Stimulated activated CD8-positive, alpha-beta memory T cell treated with anti-CD3 and anti-CD28 coated beads, Interleukin-2, amount 100 ng/mL, for 48 hours (primary cell): Measurements from ENCODE around the gene PPFIBP2.
"Not testable (repeated sequence)": the region's sequence is repeated elsewhere in the genome, so short reads cannot be mapped to it uniquely, and the experiment has no call there.

Source experiments
- DNase-seq, 2 donors: peaks; one replicate each; pipeline ENCODE4 v3.0.0-alpha.2; 2020; ENCODE audit warnings: low read depth in 2 of 2

The PPFIBP2 gene

DNA sequence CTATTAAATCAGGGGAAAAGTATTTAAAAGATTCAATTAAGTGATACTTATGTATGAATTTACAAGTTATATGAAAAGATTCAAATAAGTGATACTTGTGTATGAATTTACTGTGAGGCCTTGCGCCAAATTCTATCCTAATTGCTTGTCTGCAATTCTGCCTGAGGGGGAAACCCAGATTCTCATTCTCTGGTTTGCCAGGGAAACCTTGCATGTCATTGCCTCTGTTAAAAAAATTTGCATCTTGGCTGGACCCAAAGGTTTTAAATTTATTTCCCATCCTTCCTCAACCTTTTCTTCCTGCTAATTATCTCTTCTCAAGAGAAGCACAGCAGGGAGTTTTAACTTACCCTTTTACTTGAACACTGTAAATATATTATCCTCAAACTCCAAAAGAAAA, 14.7 kb upstream of the PPFIBP2 start:
- DNase-seq, result no peak

GRCh38 chr11:7500251-7500650, 13.5 kb upstream of the PPFIBP2 start:
- DNase-seq, result no peak

DNA sequence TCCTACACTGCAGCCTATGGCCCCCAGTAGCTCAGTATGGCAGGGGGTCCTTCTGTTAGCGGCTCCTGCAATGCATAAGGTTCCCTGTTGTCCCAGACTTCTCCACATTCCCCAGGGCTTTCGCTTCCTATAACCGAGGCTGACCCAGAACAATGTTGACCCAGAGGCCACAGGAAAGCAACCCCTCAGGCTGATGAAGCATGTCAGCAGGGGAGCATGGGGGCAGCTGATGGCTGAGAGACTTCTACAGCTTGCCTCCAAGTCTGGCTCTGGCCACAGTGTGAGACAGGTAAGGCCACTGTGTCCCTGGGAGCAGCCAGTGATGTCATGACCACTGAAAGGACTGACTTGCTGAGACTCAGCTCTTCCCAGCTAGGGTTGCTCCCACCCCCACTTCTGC, 12.5 kb upstream of the PPFIBP2 start:
- no peak for DNase-seq

DNA sequence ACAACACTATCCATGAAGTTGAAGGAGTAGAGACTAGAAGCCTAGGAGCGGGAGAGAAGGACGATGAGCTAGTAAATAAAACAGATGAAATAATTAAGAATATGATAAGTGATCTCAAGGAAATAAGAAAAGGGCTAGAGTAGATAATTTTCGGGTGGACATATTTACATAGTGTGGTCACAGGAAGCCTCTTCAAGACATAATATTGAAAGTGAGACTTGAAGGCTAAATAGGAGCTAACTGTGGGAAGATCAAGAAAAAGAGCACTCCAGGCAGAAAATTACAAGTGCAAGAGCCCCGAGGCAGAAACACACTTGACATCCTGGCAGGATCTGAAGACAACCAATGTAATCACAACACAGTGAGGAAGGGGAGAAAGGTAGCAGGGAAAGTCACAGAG, 11.9 kb upstream of the PPFIBP2 start:
- no peak for DNase-seq

- DNase-seq, result no peak
These were observed 7.6 kb upstream of the PPFIBP2 start for GRCh38 chr11:7506243-7506642.

DNA sequence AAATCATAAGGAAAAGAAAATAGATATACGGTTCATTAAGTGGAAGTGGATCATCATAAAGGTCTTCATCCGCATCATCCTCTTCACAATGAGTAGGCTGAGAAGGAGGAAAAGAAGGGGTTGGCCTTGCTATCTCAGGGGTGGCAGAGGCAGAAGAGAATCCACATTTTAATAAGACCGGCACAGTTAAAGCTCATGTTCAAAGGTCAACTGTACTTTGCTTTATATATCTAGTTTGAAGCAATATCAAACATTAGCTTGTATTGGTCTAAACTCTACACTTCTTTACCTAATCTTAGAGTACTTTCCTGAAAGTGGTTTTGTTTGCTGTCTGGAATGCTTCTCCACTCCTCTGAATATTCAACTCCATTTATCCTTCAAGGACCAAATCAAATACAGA, 5.7 kb upstream of the PPFIBP2 start:
- no peak for DNase-seq

DNA sequence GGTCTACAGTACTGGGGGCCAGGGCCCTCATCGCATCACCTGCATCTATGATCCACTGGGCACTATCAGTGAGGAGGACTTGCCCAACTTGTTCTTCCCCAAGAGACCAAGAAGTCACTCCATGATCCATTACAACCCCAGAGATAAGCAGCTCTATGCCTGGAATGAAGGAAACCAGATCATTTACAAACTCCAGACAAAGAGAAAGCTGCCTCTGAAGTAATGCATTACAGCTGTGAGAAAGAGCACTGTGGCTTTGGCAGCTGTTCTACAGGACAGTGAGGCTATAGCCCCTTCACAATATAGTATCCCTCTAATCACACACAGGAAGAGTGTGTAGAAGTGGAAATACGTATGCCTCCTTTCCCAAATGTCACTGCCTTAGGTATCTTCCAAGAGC, 3.8 kb upstream of the PPFIBP2 start:
- DNase-seq, result no peak

GRCh38 chr11:7511401-7511800, 2.4 kb upstream of the PPFIBP2 start:
- DNase-seq, result no peak

DNA sequence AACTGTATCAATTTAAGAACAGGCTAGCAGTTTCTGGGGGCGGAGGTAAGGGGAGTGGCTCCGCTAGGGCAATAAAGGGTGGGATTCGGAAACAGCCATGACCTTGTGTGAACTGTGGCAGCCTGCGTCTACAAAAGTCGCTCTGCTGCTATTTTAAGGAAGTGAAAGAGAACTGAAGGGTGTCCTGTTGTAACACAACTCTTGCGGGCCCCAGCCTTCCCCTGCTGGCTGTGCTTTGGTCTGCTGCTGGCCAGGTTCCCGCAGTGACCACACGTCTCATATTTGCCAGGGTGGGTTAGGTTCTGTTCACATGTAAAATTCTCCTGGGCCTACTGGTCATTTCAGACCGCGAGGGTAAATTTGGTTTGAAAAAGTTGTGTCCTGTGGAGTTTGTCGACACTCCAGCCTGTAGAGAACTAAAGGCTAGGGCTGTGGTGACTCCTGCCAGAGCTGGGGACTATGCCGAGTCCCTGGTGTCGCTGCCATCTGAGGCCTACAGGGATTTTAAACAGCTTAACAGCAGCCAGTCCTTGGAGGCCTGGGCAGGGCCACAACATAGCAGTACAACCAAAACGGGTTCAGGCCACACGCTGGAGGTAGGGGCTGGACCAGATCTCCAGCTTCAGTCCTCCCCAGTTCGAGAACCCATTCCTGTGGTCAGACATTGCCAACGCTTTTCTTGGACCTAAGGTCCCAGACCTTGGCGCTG, 1.1 kb upstream of the PPFIBP2 start:
- no peak for DNase-seq

GRCh38 chr11:7514099-7514591, 346 bp downstream of the PPFIBP2 start:
- no peak for DNase-seq

- no peak for DNase-seq
These were observed 1.7 kb downstream of the PPFIBP2 start for GRCh38 chr11:7515447-7515886.

DNA sequence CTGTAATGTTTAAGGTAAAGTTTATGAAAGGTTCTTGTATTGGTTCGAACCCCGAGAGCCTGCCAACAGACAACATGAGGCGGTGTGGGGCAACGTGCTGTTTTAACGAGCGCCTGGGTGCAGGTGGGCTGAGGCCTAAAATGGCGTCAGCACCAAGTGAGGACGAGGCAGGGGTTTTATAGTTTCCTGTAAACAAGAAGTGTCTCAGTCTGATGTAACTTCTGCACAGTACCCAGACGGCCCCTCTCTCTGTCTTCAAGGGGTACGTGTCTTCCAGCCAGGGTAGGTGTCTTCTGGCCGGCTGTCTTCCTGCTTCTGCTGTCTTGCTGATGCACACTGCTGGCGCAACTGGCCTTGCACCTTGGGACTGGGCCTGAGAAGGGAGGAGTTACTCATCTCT, 2.7 kb downstream of the PPFIBP2 start:
- DNase-seq, result no peak

DNA sequence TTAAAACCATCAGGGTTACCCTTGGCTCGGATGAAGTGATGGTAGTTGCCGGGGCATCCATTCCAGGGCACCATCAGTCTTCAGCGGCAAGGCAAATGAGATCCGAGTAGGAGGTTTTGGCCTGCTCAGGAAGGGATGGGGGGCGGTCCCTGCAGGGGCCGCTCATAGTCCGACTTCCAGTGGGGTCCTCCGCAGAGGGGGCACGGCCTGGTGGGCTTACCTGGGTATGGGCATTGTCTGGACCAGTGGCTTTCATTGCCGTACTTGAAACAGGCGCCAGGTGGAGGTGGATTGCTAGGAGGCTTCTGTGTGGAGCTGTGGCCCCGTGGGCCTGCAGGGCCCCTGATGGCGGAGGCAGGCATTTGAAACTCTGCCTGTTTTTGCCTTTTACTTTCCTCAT, 3.9 kb downstream of the PPFIBP2 start:
- DNase-seq, result not testable (repeated sequence)

DNA sequence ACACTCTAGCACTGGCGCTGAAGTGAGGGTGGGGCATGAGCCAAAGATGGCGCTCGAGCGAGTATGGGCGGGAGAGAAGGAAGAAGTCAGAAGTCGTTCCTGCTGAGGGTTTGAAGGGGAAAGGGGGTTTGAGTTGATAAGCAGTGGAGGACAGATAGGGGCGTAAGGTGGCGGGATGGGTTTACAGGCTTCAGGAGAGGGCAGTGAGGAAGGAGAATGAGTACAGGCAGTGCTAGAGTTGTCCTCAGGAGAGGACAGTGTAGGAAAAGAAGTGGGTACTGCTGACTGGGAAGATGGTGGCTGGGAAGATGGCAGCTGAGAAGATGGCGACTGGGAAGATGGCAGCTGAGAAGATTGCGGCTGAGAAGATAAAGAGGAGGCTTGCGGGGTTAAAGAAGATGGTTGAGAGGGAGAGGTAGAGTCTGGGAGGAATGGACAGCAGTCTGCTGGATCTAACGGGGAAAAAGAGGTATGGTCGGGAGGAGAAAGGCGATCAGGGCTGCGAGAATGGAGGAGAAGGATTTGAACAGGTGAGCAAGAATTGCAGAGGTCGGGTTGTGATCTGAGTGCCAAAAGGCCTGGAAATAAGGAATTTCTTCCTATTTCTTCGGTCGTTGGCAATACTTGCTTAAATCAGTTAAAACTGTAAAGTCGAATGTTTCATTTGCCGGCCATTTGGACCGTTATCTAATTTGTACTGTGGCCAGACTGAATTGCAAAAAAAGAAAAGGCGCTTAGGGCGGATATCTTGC, 5.2 kb downstream of the PPFIBP2 start:
- DNase-seq, result no peak

GRCh38 chr11:7520011-7520942, 6.5 kb downstream of the PPFIBP2 start:
- DNase-seq, result no peak

DNA sequence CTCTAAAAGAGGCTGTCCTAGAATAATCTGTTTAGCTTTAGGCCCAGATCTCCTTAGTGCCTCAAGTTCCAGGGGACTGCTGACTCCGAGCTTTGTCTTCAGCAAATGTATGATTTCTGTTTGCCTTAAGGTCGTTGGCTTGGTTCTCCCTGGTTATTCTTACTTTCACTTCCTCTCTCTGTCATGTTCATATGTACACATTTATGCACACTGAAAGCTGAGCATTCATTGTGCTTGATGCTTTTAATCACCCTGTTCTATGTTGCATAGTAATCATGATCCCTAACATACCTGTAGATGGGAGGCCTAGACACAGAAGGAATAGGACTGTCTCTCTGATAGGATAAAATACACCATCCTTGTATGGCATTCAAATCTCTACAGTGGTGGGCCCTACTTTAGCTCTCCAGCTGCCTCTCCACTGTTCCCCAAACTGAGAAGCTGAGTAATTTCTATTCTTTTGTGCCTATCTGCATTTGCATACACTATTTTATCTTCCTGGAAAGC, 7.2 kb downstream of the PPFIBP2 start:
- DNase-seq, result no peak

DNA sequence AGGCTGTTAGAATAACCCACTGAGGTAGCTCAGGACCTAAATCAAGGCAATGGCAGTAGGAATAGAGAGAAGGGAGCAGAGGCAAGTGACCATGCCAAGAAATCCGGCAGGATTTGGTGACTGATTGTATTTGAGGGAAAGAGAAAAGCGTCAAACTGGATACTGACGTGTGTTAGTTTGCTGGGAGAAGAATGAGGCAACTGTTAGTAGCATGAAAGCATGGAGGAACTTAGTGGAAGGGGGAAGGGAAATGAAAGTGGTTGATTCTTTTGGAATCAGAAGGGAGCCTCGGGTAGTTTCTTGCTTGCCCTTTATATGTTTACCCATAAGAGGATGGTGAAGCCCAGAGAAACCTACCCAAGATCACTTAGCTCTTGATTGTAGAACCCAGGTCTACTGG, 8.3 kb downstream of the PPFIBP2 start:
- no peak for DNase-seq

DNA sequence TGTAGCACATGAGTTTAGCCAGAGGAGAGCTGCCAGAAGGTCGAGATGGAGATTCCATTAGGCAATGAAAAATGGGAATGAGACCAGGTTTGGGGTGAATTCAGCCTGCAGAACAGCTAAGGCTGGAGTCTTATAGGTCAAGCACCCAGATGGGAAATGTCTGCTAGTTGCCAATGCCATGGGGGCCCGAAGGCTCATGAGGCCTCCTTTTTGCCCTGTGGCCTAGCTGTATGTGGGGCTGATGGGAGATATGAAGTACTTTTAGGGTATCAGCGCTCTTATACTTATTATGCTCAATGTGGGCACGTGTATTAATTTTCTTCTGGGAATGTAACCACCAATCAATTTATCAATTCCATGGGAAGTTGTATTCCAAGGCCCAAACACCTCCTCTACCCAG, 8.7 kb downstream of the PPFIBP2 start:
- DNase-seq, result no peak

DNA sequence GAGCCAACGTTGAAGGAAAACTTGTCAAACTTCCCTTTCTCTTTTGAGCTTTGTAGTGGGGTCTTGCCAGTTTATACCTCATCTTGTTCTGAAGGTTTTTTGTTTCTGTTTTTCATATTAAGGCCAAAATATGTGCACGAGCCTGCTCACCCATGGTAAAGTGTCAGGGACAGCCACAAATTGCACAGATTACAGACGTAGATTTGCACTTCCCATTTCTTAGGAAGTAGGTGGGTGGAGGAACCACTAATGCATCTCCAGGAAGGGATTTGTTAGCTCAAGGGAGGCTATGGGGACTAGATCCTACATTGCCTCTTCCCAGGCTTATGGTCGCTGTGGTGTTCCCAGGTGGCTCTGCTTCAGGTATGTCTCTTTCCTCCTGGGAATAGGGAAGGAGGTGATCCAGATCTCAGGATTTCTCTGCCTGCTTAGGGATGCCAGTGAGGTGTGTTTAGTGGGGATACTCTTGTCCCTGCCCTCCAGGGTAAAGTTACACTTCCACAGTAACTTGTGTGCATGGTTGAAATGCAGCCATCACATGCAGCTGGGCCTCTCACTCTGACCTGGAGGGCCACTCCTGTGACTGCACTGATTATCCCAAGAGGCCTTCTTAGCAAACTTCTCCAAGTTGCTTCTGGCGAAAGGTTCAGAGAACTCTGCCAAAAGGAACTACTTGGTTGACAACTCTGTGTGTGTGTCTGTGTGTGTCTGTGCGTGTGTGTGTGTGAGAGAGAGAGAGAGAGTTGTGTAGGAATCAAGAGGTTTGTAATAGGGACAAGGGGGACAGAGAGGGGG, 9.8 kb downstream of the PPFIBP2 start:
- no peak for DNase-seq

- no peak for DNase-seq
These were observed 10.8 kb downstream of the PPFIBP2 start for GRCh38 chr11:7524462-7525235.
